Measurements from ENCODE around the gene PTPRG. TPM values are rescaled to one million over a fixed set of nuclear protein-coding genes. Genes with fewer than 3 reads are reported as not detected.
A peak's percentile ranks its signal among the peaks of the same experiment; 100 is the strongest.

Gene PTPRG
- total and polyA plus RNA-seq, 2 donors (not counting 1 experiment from before 2014, with no cell fraction given) = 67.0 to 97.9 TPM

DNA sequence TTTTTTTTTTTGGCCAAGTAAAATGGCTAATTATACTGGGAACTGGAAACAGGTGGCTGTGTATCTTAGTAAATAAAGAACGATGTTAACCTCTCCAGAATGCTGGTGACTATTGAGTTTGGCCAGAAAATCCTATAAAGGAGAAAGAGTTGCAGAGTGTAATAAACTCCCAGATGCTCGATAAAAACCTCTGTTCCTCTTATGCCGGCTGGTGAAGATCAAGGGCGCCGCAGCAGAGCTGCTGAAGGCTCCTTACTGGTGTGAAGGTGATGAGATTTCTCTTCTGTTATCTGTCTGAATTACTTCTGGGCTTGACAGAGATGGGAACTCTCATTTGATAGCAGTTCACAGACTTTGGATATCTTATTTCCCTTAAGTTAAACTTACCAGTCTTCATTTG, 104.6 kb downstream of the PTPRG start:
- DNase-seq (ENCODE audit: low read depth in 2 of 2) = no peak
- no peak overlapping the region for H2AFZ ChIP-seq (ENCODE audit: low read length)
- no peak overlapping the region for H3K9ac ChIP-seq (ENCODE audit: insufficient read depth, low read length)
- no peaks in the 10 kb centered on the region for H3K27me3 ChIP-seq (ENCODE audit: control insufficient read depth, insufficient read depth, low read length)
- H3K79me2 ChIP-seq (ENCODE audit: control insufficient read depth, insufficient read depth, low read length) = peaks cover 16% of the 10 kb centered on the region
- TF ChIP-seq, protein P1, sequence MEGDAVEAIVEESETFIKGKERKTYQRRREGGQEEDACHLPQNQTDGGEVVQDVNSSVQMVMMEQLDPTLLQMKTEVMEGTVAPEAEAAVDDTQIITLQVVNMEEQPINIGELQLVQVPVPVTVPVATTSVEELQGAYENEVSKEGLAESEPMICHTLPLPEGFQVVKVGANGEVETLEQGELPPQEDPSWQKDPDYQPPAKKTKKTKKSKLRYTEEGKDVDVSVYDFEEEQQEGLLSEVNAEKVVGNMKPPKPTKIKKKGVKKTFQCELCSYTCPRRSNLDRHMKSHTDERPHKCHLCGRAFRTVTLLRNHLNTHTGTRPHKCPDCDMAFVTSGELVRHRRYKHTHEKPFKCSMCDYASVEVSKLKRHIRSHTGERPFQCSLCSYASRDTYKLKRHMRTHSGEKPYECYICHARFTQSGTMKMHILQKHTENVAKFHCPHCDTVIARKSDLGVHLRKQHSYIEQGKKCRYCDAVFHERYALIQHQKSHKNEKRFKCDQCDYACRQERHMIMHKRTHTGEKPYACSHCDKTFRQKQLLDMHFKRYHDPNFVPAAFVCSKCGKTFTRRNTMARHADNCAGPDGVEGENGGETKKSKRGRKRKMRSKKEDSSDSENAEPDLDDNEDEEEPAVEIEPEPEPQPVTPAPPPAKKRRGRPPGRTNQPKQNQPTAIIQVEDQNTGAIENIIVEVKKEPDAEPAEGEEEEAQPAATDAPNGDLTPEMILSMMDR (conservative IDR thresholded peaks at IDR 0.05 in 1 of 2, IDR thresholded peaks at IDR 0.05 in 1 of 2; ENCODE audit: low read depth in 1 of 2, low read length in 2 of 2) = no peak
- no peak for TF ChIP-seq EZH2 (IDR thresholded peaks at IDR 0.05; ENCODE audit: low read length, missing control alignments)
- H3K4me1 ChIP-seq (ENCODE audit: control insufficient read depth, extremely low read depth, insufficient read depth, low read length) = peaks cover 3% of the 10 kb centered on the region
- no peak overlapping the region for H3K4me3 ChIP-seq (replicated peaks in 1 of 4; ENCODE audit: control extremely low read depth in 1 of 4, insufficient read depth in 1 of 4, low read depth in 3 of 4, low read length in 4 of 4)
- no peaks in the 10 kb centered on the region for H4K20me1 ChIP-seq (ENCODE audit: control insufficient read depth, extremely low read depth, insufficient read depth, low read length)
- no peak overlapping the region for H3K27ac ChIP-seq (ENCODE audit: insufficient read depth, low read length)
- H3K36me3 ChIP-seq (ENCODE audit: control insufficient read depth, insufficient read depth, low read length) = no peaks in the 10 kb centered on the region
- H3K4me2 ChIP-seq (ENCODE audit: extremely low read depth, insufficient read depth, low read length) = no peak overlapping the region
- no peaks in the 10 kb centered on the region for H3K9me3 ChIP-seq (ENCODE audit: control insufficient read depth, insufficient read depth, low read depth, low read length)

DNA sequence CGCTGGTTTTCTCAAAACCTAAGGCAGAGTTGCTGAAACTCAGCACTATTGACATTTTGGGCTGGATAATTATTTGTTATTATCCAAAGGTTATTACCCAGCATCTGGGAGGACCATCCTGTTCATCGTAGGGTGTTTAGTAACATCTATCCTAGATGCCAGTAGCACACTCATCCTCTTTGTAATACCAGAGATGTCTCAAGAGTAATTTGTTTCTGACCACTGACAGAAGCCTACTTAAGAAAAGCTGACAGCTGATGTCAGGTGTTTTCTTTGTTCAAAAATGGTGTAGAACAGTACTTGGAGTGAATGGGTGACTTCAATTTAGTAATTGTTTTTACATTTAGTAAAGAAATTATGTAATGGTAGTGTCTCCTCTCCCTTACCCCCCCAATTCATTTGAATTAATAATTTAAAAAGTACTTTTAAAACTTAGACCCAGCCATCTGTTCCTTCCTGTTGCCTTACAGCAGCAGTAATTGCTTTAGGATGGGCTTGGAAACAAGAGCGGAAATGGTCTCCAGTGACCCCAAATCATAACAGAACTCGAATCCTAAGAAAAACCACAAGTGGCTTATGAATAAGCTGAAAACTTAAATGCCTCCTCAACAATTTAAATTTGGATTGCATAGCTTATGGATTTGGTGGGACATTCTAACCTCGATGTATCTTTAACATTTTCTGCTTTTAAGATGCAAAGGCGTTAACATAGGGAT, 105.4 kb downstream of the PTPRG start:
- Histone ChIP-seq H3K9ac (ENCODE audit: insufficient read depth, low read length) (no peak overlapping the region), H3K27me3 (ENCODE audit: control insufficient read depth, insufficient read depth, low read length) (no peaks in the 10 kb centered on the region), H3K79me2 (ENCODE audit: control insufficient read depth, insufficient read depth, low read length) (peaks cover 16% of the 10 kb centered on the region), H3K9me3 (ENCODE audit: control insufficient read depth, insufficient read depth, low read depth, low read length) (no peaks in the 10 kb centered on the region), H3K36me3 (ENCODE audit: control insufficient read depth, insufficient read depth, low read length) (no peaks in the 10 kb centered on the region), H3K4me1 (ENCODE audit: control insufficient read depth, extremely low read depth, insufficient read depth, low read length) (peaks cover 3% of the 10 kb centered on the region), H3K27ac (ENCODE audit: insufficient read depth, low read length) (no peak overlapping the region), H3K4me2 (ENCODE audit: extremely low read depth, insufficient read depth, low read length) (no peak overlapping the region), H2AFZ (ENCODE audit: low read length) (no peak overlapping the region), H4K20me1 (ENCODE audit: control insufficient read depth, extremely low read depth, insufficient read depth, low read length) (no peaks in the 10 kb centered on the region), H3K4me3 (replicated peaks in 1 of 4; ENCODE audit: control extremely low read depth in 1 of 4, insufficient read depth in 1 of 4, low read depth in 3 of 4, low read length in 4 of 4) (no peak overlapping the region)
- peak in 1 of 2 donors; percentile 32 for DNase-seq (ENCODE audit: low read depth in 2 of 2)
- TF ChIP-seq, protein P1 (conservative IDR thresholded peaks at IDR 0.05 in 1 of 2, IDR thresholded peaks at IDR 0.05 in 1 of 2; ENCODE audit: low read depth in 1 of 2, low read length in 2 of 2) = no peak
- no peak for TF ChIP-seq EZH2 (IDR thresholded peaks at IDR 0.05; ENCODE audit: low read length, missing control alignments)

DNA sequence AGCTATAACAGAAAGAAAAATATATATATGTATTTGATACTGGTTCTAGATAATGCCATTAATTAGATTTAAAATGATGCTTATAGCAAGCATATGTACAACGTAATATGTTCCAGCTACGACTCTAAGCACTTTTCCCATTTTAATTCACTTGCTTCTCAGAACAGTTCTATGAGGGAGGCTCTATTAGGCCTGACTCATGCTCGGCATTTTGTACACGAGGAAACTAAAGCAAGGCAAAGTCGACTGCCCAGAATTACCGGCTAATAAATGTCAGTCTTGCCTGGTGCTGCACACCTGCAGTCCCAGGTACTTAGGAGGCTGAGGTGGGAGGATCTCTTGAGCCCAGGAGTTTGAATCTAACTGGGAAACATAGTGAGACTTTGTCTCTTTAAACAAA, 106.0 kb downstream of the PTPRG start:
- Histone ChIP-seq H3K27ac (ENCODE audit: insufficient read depth, low read length) (no peak overlapping the region), H3K4me3 (replicated peaks in 1 of 4; ENCODE audit: control extremely low read depth in 1 of 4, insufficient read depth in 1 of 4, low read depth in 3 of 4, low read length in 4 of 4) (no peak overlapping the region), H3K9ac (ENCODE audit: insufficient read depth, low read length) (no peak overlapping the region), H4K20me1 (ENCODE audit: control insufficient read depth, extremely low read depth, insufficient read depth, low read length) (no peaks in the 10 kb centered on the region), H3K27me3 (ENCODE audit: control insufficient read depth, insufficient read depth, low read length) (no peaks in the 10 kb centered on the region), H2AFZ (ENCODE audit: low read length) (no peak overlapping the region), H3K9me3 (ENCODE audit: control insufficient read depth, insufficient read depth, low read depth, low read length) (no peaks in the 10 kb centered on the region), H3K4me2 (ENCODE audit: extremely low read depth, insufficient read depth, low read length) (no peak overlapping the region), H3K79me2 (ENCODE audit: control insufficient read depth, insufficient read depth, low read length) (peaks cover 13% of the 10 kb centered on the region), H3K36me3 (ENCODE audit: control insufficient read depth, insufficient read depth, low read length) (no peaks in the 10 kb centered on the region), H3K4me1 (ENCODE audit: control insufficient read depth, extremely low read depth, insufficient read depth, low read length) (peaks cover 3% of the 10 kb centered on the region)
- no peak for TF ChIP-seq EZH2 (IDR thresholded peaks at IDR 0.05; ENCODE audit: low read length, missing control alignments)
- TF ChIP-seq, protein P1 (conservative IDR thresholded peaks at IDR 0.05 in 1 of 2, IDR thresholded peaks at IDR 0.05 in 1 of 2; ENCODE audit: low read depth in 1 of 2, low read length in 2 of 2) = no peak
- no peak for DNase-seq (ENCODE audit: low read depth in 2 of 2)
